Measurements from ENCODE around the gene TMEM201. TPM values are rescaled to one million over a fixed set of nuclear protein-coding genes. Genes with fewer than 3 reads are reported as not detected.

Gene TMEM201
- total and polyA plus RNA-seq, 2 of the 8 experiments (the other 6 are each of a cell fraction or from before 2014, with no cell fraction given): 8.2 to 27.1 TPM

GRCh38 chr1:9663257-9663656, 74.5 kb downstream of the TMEM201 start:
- ChIA-PET CTCF (ENCODE audit: partially characterized antibody) (interaction anchor here (0.6 to 1.4 kb wide), 4 partner anchors 12 to 262 kb away, joined by 3 to 4 read pairs (median 4); no protein-coding TSS in a partner anchor), POLR2A (ENCODE audit: partially characterized antibody) (interaction anchor here (1.0 kb wide), 1 partner anchor 18 kb away, joined by 3 read pairs; no protein-coding TSS in a partner anchor)
- no peak overlapping the region for H3K23ac ChIP-seq (ENCODE audit: insufficient read length)
- no peak overlapping the region for H3K18ac ChIP-seq (ENCODE audit: extremely low read depth, low read length)
- H2BK5ac ChIP-seq (ENCODE audit: low read depth, low read length): no peak overlapping the region
- H3K79me1 ChIP-seq (ENCODE audit: low read depth, low read length): no peaks in the 10 kb centered on the region
- FAIRE-seq: no peak
- H2AFZ ChIP-seq (ENCODE audit: low read length): no peak overlapping the region
- H2BK120ac ChIP-seq (replicated peaks; ENCODE audit: low read depth, low read length): no peak overlapping the region
- H2BK20ac ChIP-seq (ENCODE audit: low read length): no peak overlapping the region
- H3K79me2 ChIP-seq (ENCODE audit: control insufficient read depth in 1 of 2, insufficient read depth in 2 of 2, low read length in 2 of 2): no peaks in the 10 kb centered on the region
- H3K4me2 ChIP-seq (ENCODE audit: insufficient read depth in 1 of 2, low read depth in 2 of 2, low read length in 2 of 2): no peak overlapping the region
- no peaks in the 10 kb centered on the region for H3K23me2 ChIP-seq (ENCODE audit: low read depth, low read length)
- no peak overlapping the region for H3K4me3 ChIP-seq (ENCODE audit: extremely low read depth in 1 of 4, insufficient read depth in 2 of 4, low read depth in 3 of 4, low read length in 4 of 4)
- H3K9me3 ChIP-seq (ENCODE audit: insufficient read depth in 2 of 2, low read depth in 1 of 2, low read length in 1 of 2): no peaks in the 10 kb centered on the region
- H3K4me1 ChIP-seq (replicated peaks in 1 of 4; ENCODE audit: control insufficient read depth in 3 of 4, insufficient read depth in 4 of 4, low read length in 3 of 4): no peaks in the 10 kb centered on the region
- H3K14ac ChIP-seq (ENCODE audit: insufficient read length): no peak overlapping the region
- H3K27ac ChIP-seq (ENCODE audit: low read depth, low read length): no peak overlapping the region
- no peak for DNase-seq (ENCODE audit: low read depth in 1 of 2, low spot score in 2 of 2)
- no peaks in the 10 kb centered on the region for H3K36me3 ChIP-seq (ENCODE audit: control insufficient read depth in 2 of 4, insufficient read depth in 4 of 4, low read length in 3 of 4)
- no peak overlapping the region for H2BK12ac ChIP-seq (ENCODE audit: low read depth, low read length)
- no peak overlapping the region for H2AK5ac ChIP-seq (ENCODE audit: low read depth, low read length)
- no peak overlapping the region for H3K56ac ChIP-seq (replicated peaks; ENCODE audit: insufficient read length, low read depth, low read length)
- no peak overlapping the region for H3K9ac ChIP-seq (replicated peaks in 1 of 4; ENCODE audit: extremely low read depth in 1 of 4, low read depth in 3 of 4, low read length in 3 of 4)
- H4K5ac ChIP-seq (ENCODE audit: insufficient read length, low read depth, low read length): no peak overlapping the region
- no peak overlapping the region for H2BK15ac ChIP-seq (ENCODE audit: low read length)
- no peaks in the 10 kb centered on the region for H3K27me3 ChIP-seq (replicated peaks in 1 of 4; ENCODE audit: control insufficient read depth in 3 of 4, extremely low read depth in 1 of 4, insufficient read depth in 3 of 4, low read length in 3 of 4)
- H3K4ac ChIP-seq (replicated peaks; ENCODE audit: insufficient read length, low read depth, low read length): no peak overlapping the region
- no peak overlapping the region for H4K91ac ChIP-seq (replicated peaks; ENCODE audit: insufficient read length, low read length)
- H4K8ac ChIP-seq (ENCODE audit: extremely low read depth, insufficient read depth, low read length): no peak overlapping the region
- H4K20me1 ChIP-seq (replicated peaks in 1 of 2; ENCODE audit: control insufficient read depth in 1 of 2, insufficient read depth in 2 of 2, low read length in 2 of 2): no peaks in the 10 kb centered on the region
- whole genome bisulfite sequencing, 2 experiments (ENCODE audit: extremely low coverage in 1 of 2, insufficient coverage in 1 of 2, insufficient read length in 1 of 2, insufficient replicate concordance in 2 of 2, low coverage in 1 of 2, low lambda C conversion rate in 2 of 2, missing lambda C conversion rate in 1 of 2): 94% methylated on average over 6 of the region's 6 CpGs; no CpG with 5 or more reads in 1 of the 2 experiments
- no peak for TF ChIP-seq RFX5 (IDR thresholded peaks at IDR 0.05; ENCODE audit: borderline replicate concordance, low read depth, low read length)
- TF ChIP-seq RAD21 (IDR thresholded peaks at IDR 0.05 in 1 of 2, conservative IDR thresholded peaks at IDR 0.05 in 1 of 2; ENCODE audit: low read depth in 2 of 2, low read length in 2 of 2): no peak
- TF ChIP-seq YY1 (IDR thresholded peaks at IDR 0.05; ENCODE audit: low read depth, low read length): no peak
- no peak for TF ChIP-seq SRF (IDR thresholded peaks at IDR 0.05; ENCODE audit: low read depth, low read length)
- TF ChIP-seq ATF2 (IDR thresholded peaks at IDR 0.05; ENCODE audit: low read length): no peak
- TF ChIP-seq JUND (IDR thresholded peaks at IDR 0.05; ENCODE audit: low read length): no peak
- no peak for TF ChIP-seq TAF7 (optimal IDR thresholded peaks at IDR 0.05; ENCODE audit: borderline replicate concordance, low read depth, low read length)
- TF ChIP-seq CHD1 (IDR thresholded peaks at IDR 0.05; ENCODE audit: low read depth, low read length): no peak
- no peak for TF ChIP-seq USF2 (IDR thresholded peaks at IDR 0.05; ENCODE audit: low read length)
- no peak for TF ChIP-seq SAP30 (IDR thresholded peaks at IDR 0.05; ENCODE audit: insufficient read depth, insufficient replicate concordance, low read length)
- no peak for TF ChIP-seq RXRA (IDR thresholded peaks at IDR 0.05; ENCODE audit: insufficient read depth, low read depth, low read length)
